Loucy (cell line): ENCODE data around the gene SERPINA5.

Experiments
- H2AFZ ChIP-seq: fragments of 200-600 bp; sonication (generic); 2 replicates; pipeline ENCODE4 v1.6.0; 2016; ENCODE audit warnings: antibody characterized with exemption, mild to moderate bottlenecking, low read length, moderate library complexity
- H3F3A ChIP-seq: fragments of 200-600 bp; 2 replicates; pipeline ENCODE4 v1.6.0; 2016; ENCODE audit warnings: antibody characterized with exemption, low read depth, mild to moderate bottlenecking
- H3K27me3 ChIP-seq: fragments of 200-600 bp; sonication (generic); 2 replicates; pipeline ENCODE4 v1.6.1; 2014; ENCODE audit warnings: low read length, mild to moderate bottlenecking; ENCODE audit not compliant: insufficient read depth, poor library complexity, severe bottlenecking
- H3K36me3 ChIP-seq: fragments of 200-600 bp; sonication (generic); 2 replicates; pipeline ENCODE4 v1.6.1; 2016; ENCODE audit warnings: low read length; ENCODE audit not compliant: insufficient read depth
- H3K4me1 ChIP-seq: fragments of 200-600 bp; sonication (generic); 2 replicates; pipeline ENCODE4 v1.5.1; 2014; ENCODE audit warnings: low read length, mild to moderate bottlenecking; ENCODE audit not compliant: insufficient read depth, poor library complexity, severe bottlenecking
- H3K4me2 ChIP-seq: fragments of 200-600 bp; sonication (generic); 2 replicates; pipeline ENCODE4 v1.6.0; 2014; ENCODE audit warnings: antibody characterized with exemption, low read length, low read depth, mild to moderate bottlenecking; ENCODE audit not compliant: poor library complexity, severe bottlenecking
- H3K4me3 ChIP-seq: fragments of 200-600 bp; sonication (generic); 2 replicates; pipeline ENCODE4 v1.5.1; 2014; ENCODE audit warnings: low read length, mild to moderate bottlenecking, mixed read lengths; ENCODE audit not compliant: poor library complexity, severe bottlenecking
- H3K79me2 ChIP-seq: fragments of 200-600 bp; sonication (generic); 2 replicates; pipeline ENCODE4 v1.6.1; 2014; ENCODE audit warnings: low read length; ENCODE audit not compliant: insufficient read depth
- H3K9ac ChIP-seq: fragments of 200-600 bp; sonication (generic); 2 replicates; pipeline ENCODE4 v1.6.0; 2014; ENCODE audit warnings: mild to moderate bottlenecking, low read depth, low read length, moderate library complexity; ENCODE audit not compliant: poor library complexity, severe bottlenecking
- H3K9me2 ChIP-seq: fragments of 200-600 bp; sonication (generic); replicated peaks from 2 replicates; pipeline ENCODE4 v1.6.1; 2016; ENCODE audit warnings: low read depth, low read length, mixed read lengths
- H3K9me3 ChIP-seq: fragments of 200-600 bp; sonication (generic); 2 replicates; pipeline ENCODE4 v1.6.1; 2014; ENCODE audit warnings: mild to moderate bottlenecking, antibody characterized with exemption, low read length, low read depth; ENCODE audit not compliant: insufficient read depth
- H4K20me1 ChIP-seq: fragments of 200-600 bp; sonication (generic); 2 replicates; pipeline ENCODE4 v1.6.0; 2014; ENCODE audit warnings: antibody characterized with exemption, low read length, mild to moderate bottlenecking; ENCODE audit not compliant: insufficient read depth, poor library complexity, severe bottlenecking
- EZH2phosphoT487 ChIP-seq: fragments of 200-600 bp; IDR thresholded peaks from 2 replicates; pipeline ENCODE4 v1.6.1; 2018; ENCODE audit warnings: antibody characterized with exemption, mild to moderate bottlenecking, moderate library complexity, borderline replicate concordance
- TF ChIP-seq, protein P1 (sequence below): fragments of 200-600 bp; sonication (generic); conservative IDR thresholded peaks from 2 replicates; pipeline ENCODE4 v1.5.1; 2014; ENCODE audit warnings: mild to moderate bottlenecking, antibody characterized with exemption, low read length

The SERPINA5 gene

DNA sequence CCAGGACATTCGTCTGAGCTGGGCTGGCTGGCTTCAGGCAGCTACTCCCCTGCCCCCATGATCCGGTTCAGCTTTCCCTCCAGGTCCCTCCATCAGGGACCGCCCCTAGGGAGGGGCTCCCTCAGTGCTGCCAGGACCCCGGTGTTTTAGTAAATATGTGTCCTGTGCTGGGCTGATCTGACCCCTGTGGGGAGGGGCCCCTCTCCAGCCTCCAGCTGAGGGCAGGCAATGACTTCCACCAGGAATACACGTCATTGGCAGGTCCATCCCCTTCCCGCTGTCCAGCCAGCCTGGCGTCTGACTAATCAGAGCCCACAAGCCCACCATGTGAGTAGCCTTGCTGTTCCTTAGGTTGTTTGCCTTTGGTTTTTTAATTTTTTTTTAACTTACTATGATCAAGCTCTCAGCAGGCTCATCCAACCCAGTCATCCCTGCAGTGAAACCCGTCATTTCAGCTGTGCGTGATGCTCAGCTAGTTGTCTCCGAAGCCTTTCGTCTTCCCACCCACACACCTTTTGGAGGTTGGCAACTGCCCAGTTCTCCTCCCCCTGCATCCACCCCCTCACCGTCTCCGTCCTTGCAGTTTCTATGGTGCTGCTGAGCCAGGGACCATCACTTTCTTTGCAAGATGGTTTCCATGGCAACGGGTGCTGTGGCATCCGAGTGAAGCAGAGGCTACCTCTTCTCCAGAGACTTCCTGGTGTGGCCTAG lies 35.9 kb upstream of the SERPINA5 start:
- no peaks in the 10 kb centered on the region for H4K20me1 ChIP-seq
- H3K9ac ChIP-seq = no peak overlapping the region
- TF ChIP-seq, protein P1, sequence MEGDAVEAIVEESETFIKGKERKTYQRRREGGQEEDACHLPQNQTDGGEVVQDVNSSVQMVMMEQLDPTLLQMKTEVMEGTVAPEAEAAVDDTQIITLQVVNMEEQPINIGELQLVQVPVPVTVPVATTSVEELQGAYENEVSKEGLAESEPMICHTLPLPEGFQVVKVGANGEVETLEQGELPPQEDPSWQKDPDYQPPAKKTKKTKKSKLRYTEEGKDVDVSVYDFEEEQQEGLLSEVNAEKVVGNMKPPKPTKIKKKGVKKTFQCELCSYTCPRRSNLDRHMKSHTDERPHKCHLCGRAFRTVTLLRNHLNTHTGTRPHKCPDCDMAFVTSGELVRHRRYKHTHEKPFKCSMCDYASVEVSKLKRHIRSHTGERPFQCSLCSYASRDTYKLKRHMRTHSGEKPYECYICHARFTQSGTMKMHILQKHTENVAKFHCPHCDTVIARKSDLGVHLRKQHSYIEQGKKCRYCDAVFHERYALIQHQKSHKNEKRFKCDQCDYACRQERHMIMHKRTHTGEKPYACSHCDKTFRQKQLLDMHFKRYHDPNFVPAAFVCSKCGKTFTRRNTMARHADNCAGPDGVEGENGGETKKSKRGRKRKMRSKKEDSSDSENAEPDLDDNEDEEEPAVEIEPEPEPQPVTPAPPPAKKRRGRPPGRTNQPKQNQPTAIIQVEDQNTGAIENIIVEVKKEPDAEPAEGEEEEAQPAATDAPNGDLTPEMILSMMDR = no peak
- no peak for TF ChIP-seq EZH2phosphoT487
- H3K79me2 ChIP-seq = no peaks in the 10 kb centered on the region
- H3K9me2 ChIP-seq = no peaks in the 10 kb centered on the region
- no peaks in the 10 kb centered on the region; the same call in 1 of the 2 replicates for H3K9me3 ChIP-seq
- no peaks in the 10 kb centered on the region for H3F3A ChIP-seq
- no peaks in the 10 kb centered on the region for H3K27me3 ChIP-seq
- H3K4me3 ChIP-seq = no peak overlapping the region
- H3K36me3 ChIP-seq = no peaks in the 10 kb centered on the region
- H3K4me1 ChIP-seq = no peaks in the 10 kb centered on the region
- H3K4me2 ChIP-seq = no peak overlapping the region
- H2AFZ ChIP-seq = no peak overlapping the region

DNA sequence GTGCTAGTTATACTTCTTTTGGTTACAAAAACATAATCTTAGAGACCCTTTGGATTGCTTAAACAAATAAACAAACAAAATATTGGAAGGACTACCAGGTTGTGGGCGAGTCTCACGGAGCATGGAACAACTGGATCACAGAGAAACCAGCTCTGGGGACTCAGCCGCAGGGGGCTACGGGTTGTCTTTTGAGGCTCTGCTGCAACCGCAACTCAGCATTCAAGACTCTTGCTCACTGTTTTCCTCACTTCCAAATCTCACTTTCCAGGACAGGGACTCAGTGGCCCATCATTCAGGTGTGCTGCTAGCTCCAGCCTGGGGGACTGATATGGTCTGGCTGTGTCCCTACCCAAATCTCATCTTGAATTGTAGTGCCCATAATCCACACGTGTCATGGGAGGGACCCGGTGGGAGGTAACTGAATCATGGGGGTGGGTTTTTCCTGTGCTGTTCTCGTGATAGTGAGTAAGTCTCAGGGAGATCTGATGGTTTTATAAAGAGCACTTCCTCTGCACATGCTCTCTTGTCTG lies 34.0 kb upstream of the SERPINA5 start:
- Histone ChIP-seq H3K4me2 (no peak overlapping the region), H3K9ac (no peak overlapping the region), H3K4me3 (no peak overlapping the region), H3K9me3 (no peaks in the 10 kb centered on the region; the same call in 1 of the 2 replicates), H3K27me3 (no peaks in the 10 kb centered on the region), H3K36me3 (no peaks in the 10 kb centered on the region), H4K20me1 (no peaks in the 10 kb centered on the region), H3F3A (no peaks in the 10 kb centered on the region), H3K9me2 (no peaks in the 10 kb centered on the region), H3K4me1 (no peaks in the 10 kb centered on the region), H2AFZ (no peak overlapping the region), H3K79me2 (no peaks in the 10 kb centered on the region)
- TF ChIP-seq EZH2phosphoT487 = no peak
- TF ChIP-seq, protein P1 = no peak

DNA sequence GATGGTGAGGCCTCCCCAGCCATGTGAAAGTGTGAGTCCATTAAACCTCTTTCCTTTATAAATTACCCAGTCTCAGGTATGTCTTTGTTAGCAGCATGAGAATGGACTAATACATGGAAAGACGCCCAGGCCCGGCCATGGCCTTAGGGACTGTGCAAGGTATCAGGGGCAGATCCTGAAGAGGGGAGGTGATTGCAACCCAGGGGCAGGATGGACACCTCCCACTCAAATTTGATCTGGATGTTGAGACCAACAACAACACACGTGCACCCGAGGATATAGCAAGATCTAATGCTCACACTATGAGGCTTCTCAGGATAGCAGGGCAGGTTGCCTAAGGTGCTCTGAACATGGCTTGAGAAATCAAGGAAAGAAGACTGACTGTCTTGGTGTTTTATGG lies 33.5 kb upstream of the SERPINA5 start:
- no peak overlapping the region for H3K4me2 ChIP-seq
- no peaks in the 10 kb centered on the region for H3K9me2 ChIP-seq
- H3K9me3 ChIP-seq = no peaks in the 10 kb centered on the region; the same call in 1 of the 2 replicates
- no peaks in the 10 kb centered on the region for H3F3A ChIP-seq
- no peak overlapping the region for H3K9ac ChIP-seq
- no peaks in the 10 kb centered on the region for H3K79me2 ChIP-seq
- no peaks in the 10 kb centered on the region for H4K20me1 ChIP-seq
- H3K27me3 ChIP-seq = no peaks in the 10 kb centered on the region
- H2AFZ ChIP-seq = no peak overlapping the region
- H3K36me3 ChIP-seq = no peaks in the 10 kb centered on the region
- no peaks in the 10 kb centered on the region for H3K4me1 ChIP-seq
- TF ChIP-seq, protein P1 = no peak
- TF ChIP-seq EZH2phosphoT487 = no peak
- H3K4me3 ChIP-seq = no peak overlapping the region
